SIG-M5 (cell line): ENCODE results near the gene KCNK16.
"Not testable (repeated sequence)": the region's sequence is repeated elsewhere in the genome, so short reads cannot be mapped to it uniquely, and the experiment has no call there.

ENCODE experiments used
- DNase-seq: peaks from one replicate; lab custom pipeline; 2025; lab: John Stamatoyannopoulos, UW

KCNK16 gene

GRCh38 chr6:39309942-39310531 is 12.5 kb downstream of the KCNK16 start:
- DNase-seq, result no peak

- no peak for DNase-seq
Observed at GRCh38 chr6:39307462-39307861, 15.0 kb downstream of the KCNK16 start.

GRCh38 chr6:39304951-39305350 is 17.6 kb downstream of the KCNK16 start:
- no peak for DNase-seq

- DNase-seq, result no peak
Observed at GRCh38 chr6:39303425-39304153, 18.9 kb downstream of the KCNK16 start.

GRCh38 chr6:39302669-39303424 is 19.7 kb downstream of the KCNK16 start:
- DNase-seq, result no peak

GRCh38 chr6:39302011-39302410 is 20.5 kb downstream of the KCNK16 start:
- DNase-seq, result no peak

GRCh38 chr6:39301606-39302005 is 20.9 kb downstream of the KCNK16 start:
- no peak for DNase-seq

GRCh38 chr6:39300739-39301138 is 21.8 kb downstream of the KCNK16 start:
- DNase-seq, result no peak

- no peak for DNase-seq
Observed at GRCh38 chr6:39298061-39298460, 24.4 kb downstream of the KCNK16 start.

- DNase-seq, result no peak
Observed at GRCh38 chr6:39296745-39297640, 25.5 kb downstream of the KCNK16 start.

GRCh38 chr6:39295611-39296011 is 26.9 kb downstream of the KCNK16 start:
- no peak for DNase-seq

- no peak for DNase-seq
Observed at GRCh38 chr6:39294899-39295298, 27.6 kb downstream of the KCNK16 start.

- no peak for DNase-seq
Observed at GRCh38 chr6:39294133-39294532, 28.4 kb downstream of the KCNK16 start.

GRCh38 chr6:39292637-39293036 is 29.9 kb downstream of the KCNK16 start:
- DNase-seq, result no peak

- DNase-seq, result no peak
Observed at GRCh38 chr6:39289490-39289889, 33.0 kb downstream of the KCNK16 start.

- no peak for DNase-seq
Observed at GRCh38 chr6:39287601-39288000, 34.9 kb downstream of the KCNK16 start.

GRCh38 chr6:39286596-39286995 is 35.9 kb downstream of the KCNK16 start:
- not testable (repeated sequence) for DNase-seq

GRCh38 chr6:39282774-39283173 is 39.7 kb downstream of the KCNK16 start:
- no peak for DNase-seq

GRCh38 chr6:39281312-39281980 is 41.1 kb downstream of the KCNK16 start:
- no peak for DNase-seq

- DNase-seq, result no peak
Observed at GRCh38 chr6:39280247-39280731, 42.2 kb downstream of the KCNK16 start.

- DNase-seq, result no peak
Observed at GRCh38 chr6:39279539-39279938, 43.0 kb downstream of the KCNK16 start.
